ENCODE results near the gene VIPR1.

Gene VIPR1

DNA sequence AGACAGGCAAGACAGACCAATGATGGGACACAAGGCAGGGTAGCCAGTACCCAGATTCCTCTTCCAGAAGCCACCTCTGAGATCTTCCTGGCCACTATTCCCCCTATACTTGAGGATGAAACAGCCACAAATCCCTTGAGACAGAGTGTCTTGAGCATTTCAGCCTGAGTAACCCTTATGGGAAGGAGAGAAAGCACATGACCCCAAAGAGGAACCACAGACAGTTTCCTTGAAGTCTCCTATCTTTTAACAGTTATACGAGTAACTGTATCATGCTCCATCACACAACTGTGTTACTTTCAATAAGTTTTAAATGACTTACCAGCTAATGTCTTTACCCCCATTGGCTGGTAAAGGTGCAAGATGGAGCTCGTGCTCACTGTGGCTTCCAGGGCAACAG, 9.3 kb downstream of the VIPR1 start:
- DNase-seq (ENCODE audit: low read depth), result no peak

DNA sequence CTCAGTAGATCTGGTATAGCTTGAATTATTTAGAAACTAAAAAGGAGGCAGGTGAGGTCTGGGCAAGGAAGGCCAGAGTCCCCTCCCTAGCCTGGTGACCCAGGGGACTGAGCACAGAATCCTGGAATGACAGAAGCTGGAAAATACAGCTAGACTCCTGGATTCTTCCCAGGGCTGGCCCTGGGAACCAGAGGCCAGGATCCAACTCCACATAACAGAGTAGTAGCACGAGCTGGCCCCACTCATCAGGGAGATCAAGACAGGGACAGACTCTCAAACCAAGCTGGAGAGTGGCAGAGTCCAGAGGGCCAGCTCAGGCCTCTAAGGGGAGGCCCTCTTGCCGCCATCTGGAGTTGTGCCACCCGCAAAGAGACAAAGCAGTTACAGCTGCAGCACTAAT, 10.7 kb downstream of the VIPR1 start:
- no peak for DNase-seq (ENCODE audit: low read depth)

DNA sequence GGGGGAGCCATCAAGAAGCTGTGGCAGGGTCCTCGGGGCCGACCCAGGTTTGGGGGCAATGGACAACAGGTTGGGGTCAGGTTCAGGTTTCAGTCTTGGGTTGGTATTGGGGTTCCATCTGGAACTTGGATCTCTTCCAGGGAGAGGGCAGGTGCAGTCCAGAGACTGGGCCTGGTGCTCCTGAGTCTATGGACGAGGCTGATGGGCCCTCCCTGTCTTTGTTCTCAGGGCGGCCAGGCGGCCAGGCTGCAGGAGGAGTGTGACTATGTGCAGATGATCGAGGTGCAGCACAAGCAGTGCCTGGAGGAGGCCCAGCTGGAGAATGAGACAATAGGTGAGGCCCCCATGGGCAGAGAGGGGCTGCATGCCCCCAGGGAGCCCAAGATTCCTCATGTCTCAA, 11.1 kb downstream of the VIPR1 start:
- no peak for DNase-seq (ENCODE audit: low read depth)

- DNase-seq (ENCODE audit: low read depth), result no peak
Measured at GRCh38 chr3:42514876-42515275, 12.4 kb downstream of the VIPR1 start.

- no peak for DNase-seq (ENCODE audit: low read depth)
Measured at GRCh38 chr3:42515391-42515916, 13.0 kb downstream of the VIPR1 start.

GRCh38 chr3:42515976-42516375, 13.5 kb downstream of the VIPR1 start:
- DNase-seq (ENCODE audit: low read depth), result no peak

DNA sequence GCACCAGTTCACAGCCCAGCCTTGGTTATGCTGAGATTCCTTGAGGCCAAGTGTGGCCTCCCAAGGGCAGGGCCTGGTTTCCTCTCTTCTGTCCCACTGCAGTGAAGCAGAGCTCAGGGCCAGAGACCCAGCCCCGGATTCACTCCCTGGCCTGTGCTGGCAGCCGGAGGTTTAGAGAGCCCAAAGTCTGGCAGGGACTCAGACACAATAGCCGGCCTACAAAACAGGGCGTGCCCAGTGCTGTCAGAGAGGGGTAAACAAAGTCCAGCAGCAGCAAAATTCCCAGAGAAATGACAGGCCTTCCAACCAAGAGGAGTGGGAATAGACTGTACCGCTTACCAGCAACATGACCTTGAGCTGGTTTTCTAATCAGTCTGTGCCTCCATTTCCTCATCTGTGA, 14.0 kb downstream of the VIPR1 start:
- DNase-seq (ENCODE audit: low read depth), result no peak

DNA sequence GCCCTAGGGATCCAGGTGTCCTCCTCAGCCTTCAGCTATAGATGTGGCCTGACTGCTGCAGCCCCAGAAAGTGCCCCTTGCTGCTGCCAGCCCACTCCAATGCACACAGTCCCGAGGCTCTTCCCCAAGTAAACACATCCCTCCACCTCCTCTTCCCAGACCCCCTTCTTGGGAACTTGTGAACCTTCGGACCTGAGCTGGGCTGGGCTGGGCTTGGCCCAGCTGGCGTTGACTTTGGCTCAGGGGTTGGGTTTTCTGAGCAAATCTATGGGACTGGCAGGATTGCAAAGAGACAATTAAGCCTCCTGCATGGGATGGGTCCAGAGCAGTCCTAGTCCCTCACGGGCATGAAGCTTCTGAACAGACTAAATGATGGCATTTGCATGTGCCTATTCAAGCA, 14.7 kb downstream of the VIPR1 start:
- DNase-seq (ENCODE audit: low read depth), result no peak

DNA sequence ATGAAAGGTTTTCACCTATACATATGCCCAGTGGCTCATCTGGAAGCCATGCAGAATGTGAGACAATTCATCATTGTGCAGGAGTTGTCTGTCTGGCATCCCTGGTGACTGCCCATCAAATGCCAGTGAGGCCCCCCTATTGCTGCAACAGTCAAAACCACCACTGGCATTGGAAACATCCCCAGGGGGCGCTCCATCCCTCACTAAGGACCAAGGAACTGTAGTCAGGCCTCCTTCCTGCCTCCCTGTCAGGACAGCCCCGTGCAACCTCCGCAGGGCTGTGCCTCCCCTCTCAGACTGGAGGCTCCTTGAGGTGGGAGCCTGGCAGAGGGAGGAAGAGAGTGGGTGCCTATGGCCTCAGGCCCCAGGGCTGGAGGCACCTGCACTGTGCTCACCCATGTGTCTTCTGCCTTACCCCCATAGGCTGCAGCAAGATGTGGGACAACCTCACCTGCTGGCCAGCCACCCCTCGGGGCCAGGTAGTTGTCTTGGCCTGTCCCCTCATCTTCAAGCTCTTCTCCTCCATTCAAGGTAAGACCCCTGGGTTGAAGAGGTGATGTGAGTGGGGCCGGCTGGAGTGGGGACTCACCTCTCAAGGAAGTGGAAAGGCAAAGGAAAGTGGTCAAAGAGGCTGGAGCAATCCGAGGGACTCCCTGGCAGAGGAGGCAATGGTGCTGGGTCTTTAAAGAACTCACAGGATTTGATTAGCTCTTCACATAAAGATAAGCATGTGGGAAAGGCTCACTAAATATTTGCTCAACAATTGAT, 16.5 kb downstream of the VIPR1 start:
- no peak for DNase-seq (ENCODE audit: low read depth)

- DNase-seq (ENCODE audit: low read depth), result no peak
Measured at GRCh38 chr3:42519568-42519962, 17.1 kb downstream of the VIPR1 start.

GRCh38 chr3:42520336-42520735, 17.9 kb downstream of the VIPR1 start:
- no peak for DNase-seq (ENCODE audit: low read depth)

DNA sequence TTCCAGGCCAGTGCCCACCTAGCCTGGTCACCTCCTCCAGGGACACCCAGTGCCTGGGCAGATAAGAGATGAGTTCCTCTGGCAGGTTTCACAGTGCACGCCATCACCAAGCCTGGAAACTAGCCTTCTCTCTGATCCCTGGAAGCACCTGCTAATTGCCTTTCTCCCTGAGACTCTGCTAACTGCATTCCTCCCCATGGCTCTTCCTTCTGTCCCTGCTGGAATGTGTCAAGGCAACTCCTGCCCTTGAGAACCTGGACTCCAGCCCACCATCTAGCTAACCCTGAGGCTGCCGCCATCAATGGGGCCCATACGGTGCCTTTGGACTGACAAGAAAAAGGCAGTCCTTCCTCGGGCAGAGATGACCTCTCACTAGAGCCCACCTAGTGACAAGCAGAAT, 18.5 kb downstream of the VIPR1 start:
- no peak for DNase-seq (ENCODE audit: low read depth)

DNA sequence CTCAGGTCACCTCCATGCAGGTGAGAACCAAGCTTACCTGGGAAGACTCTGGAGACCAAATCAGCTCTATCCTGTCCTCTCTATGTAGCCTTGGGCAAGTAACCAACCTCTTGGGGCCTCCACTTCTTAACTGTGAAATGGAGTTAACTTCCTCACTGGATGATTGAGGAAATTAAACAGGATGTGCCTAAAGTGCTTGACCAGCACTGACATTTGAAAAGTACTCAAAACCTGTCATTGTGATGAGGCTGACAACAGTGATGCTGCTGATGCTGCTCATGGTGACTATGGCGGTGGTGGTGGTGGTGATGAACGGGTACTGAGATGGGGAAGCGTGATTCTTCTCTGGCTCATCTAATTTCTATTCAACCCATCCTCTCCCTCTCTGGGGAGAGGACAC, 22.3 kb downstream of the VIPR1 start:
- no peak for DNase-seq (ENCODE audit: low read depth)

DNA sequence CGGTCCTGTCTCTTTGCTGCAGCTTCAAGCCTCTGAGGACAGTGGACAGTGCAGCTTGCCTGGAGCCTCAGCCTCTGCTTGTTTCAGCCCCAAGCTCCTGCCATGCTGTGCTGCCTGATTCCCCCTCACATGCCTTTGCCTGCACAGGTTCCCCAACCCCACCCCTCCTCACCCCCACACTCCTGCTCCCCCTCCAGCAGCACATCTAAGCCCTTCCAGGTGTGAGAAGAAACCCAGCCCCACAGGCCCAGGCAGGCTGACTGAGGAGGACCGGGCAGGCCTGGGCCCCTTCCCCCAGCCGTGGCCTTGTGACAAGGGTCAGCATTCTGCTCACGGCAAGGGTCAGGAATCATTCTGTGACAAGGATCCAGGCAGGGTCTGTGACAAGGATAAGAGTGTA, 22.8 kb downstream of the VIPR1 start:
- no peak for DNase-seq (ENCODE audit: low read depth)

- no peak for DNase-seq (ENCODE audit: low read depth)
Measured at GRCh38 chr3:42525736-42526345, 23.4 kb downstream of the VIPR1 start.

GRCh38 chr3:42526616-42527367, 24.3 kb downstream of the VIPR1 start:
- DNase-seq (ENCODE audit: low read depth), result no peak

DNA sequence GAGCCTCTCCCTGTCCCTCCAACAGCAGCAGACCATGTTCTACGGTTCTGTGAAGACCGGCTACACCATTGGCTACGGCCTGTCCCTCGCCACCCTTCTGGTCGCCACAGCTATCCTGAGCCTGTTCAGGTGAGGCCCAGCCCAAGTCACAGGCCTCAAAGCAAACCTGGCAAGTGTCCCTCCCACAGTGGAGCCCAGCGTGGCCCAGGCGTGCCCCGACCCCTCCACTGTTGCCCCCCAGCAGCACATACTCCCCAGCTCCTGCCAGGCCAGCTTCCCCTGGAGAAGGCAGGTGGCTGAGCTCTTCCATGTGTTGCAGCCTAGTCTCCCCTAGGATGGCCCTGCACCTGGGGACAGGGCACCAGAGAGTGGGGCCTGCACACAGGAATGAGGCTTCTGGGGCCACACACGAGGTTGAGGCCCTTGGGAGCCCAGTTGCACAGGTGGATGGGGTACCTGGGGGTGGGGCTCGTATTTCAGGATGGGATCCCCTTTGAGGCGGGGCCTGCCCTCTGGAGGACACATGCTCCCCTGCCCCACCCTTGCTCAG, 25.0 kb downstream of the VIPR1 start:
- no peak for DNase-seq (ENCODE audit: low read depth)

GRCh38 chr3:42529468-42529867, 27.0 kb downstream of the VIPR1 start:
- no peak for DNase-seq (ENCODE audit: low read depth)

DNA sequence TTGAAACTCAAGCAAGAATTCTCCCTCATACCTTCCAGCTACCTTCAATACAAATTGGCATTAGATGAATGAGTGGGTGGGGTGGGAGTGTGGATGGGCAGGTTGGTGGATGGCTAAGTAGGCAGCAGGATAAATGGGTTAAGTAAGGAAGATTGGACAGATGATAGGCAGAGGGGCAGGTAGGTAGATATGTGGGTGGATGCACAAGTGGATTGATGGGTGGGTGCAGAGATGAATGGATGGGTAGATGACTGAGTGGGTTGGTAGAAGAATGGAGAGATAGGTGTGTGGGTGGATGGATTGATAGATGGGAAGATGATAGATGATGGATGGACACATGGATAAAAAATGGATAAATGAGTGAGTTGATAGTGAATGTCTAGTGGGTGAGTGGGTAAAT, 27.6 kb downstream of the VIPR1 start:
- DNase-seq (ENCODE audit: low read depth), result no peak

DNA sequence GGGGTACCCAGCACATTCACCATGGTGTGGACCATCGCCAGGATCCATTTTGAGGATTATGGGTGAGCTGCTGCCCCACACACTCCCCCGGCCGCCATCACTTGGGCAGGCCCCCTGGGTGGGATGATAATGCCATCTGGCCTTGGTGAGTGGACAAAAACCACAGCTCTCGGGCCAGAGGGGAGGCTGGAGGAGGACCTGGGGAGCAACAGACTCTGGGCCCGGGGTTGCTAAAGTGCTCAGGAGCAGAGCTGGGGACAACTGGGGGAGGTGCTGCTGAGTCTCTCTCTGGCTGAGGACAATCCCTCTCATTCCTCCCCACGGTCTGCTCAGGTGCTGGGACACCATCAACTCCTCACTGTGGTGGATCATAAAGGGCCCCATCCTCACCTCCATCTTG, 29.0 kb downstream of the VIPR1 start:
- DNase-seq (ENCODE audit: low read depth), result no peak

GRCh38 chr3:42532229-42532628, 29.8 kb downstream of the VIPR1 start:
- DNase-seq (ENCODE audit: low read depth), result no peak

DNA sequence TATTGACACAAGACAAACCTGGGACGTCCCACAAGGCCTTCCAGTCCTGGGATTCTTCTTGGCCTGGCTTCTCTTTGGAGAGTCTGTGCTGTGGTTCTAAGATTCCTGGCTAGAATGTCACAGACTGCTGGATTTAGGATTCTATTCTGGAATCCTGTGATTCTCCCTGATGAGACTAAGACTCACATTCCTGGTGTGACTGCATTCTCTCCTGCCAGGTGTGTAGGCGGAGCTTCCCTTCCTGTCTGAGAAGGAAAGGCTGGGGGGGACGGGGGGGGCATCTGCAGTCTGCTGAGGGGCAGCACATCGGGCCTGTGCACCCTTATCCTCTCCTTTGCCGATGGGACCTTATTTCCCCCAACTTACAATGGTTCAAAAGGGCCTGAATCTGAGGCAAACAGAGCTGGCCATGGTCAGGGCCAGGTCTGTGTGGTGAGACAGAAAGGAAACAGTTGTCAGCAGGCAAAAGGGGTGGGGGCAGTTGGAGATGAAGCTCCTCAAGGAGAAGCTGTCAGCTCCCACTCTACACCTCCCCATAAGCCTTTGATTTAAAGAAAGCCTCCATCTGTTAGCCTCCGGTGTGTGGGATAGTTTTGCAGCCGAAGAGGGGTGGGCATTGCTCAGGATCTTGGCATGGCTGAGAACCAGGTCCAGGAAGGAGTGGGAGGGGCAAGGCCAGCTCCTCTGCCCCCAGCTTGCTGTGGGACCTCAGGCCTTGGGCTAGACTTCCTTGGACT, 30.9 kb downstream of the VIPR1 start:
- DNase-seq (ENCODE audit: low read depth), result no peak
